22Rv1 (cell line): ENCODE results near the gene ARSK.
"Not testable (repeated sequence)": the region's sequence is repeated elsewhere in the genome, so short reads cannot be mapped to it uniquely, and the experiment has no call there.

Experiments used
- H3K27ac ChIP-seq: fragments of 450-650 bp; 2 replicates; pipeline ENCODE4 v1.5.1; 2017
- CTCF ChIP-seq: fragments of 450-650 bp; IDR thresholded peaks from 2 replicates; pipeline ENCODE4 v1.5.1; 2017; ENCODE audit warnings: mild to moderate bottlenecking
- ZFX ChIP-seq: fragments of 450-650 bp; IDR thresholded peaks from 2 replicates; pipeline ENCODE4 v1.6.1; 2017; ENCODE audit warnings: antibody characterized with exemption, borderline replicate concordance

ARSK gene

GRCh38 chr5:95631255-95631958 is 76.5 kb downstream of the ARSK start:
- TF ChIP-seq CTCF = no peak
- TF ChIP-seq ZFX = no peak

GRCh38 chr5:95631991-95632675 is 77.2 kb downstream of the ARSK start:
- TF ChIP-seq CTCF (no peak), ZFX (no peak)
- H3K27ac ChIP-seq = no peak overlapping the region

More at GRCh38 chr5:95631255-95631958, 76.5 kb downstream of the ARSK start:
- no peak overlapping the region for H3K27ac ChIP-seq

- not testable (repeated sequence) for H3K27ac ChIP-seq
Measured at GRCh38 chr5:95632942-95633341, 78.0 kb downstream of the ARSK start.

- TF ChIP-seq ZFX (no peak), CTCF (no peak)
- no peak overlapping the region for H3K27ac ChIP-seq
Measured at GRCh38 chr5:95633671-95634070, 78.8 kb downstream of the ARSK start.

- TF ChIP-seq CTCF = no peak
- no peak for TF ChIP-seq ZFX
- no peak overlapping the region for H3K27ac ChIP-seq
Measured at GRCh38 chr5:95634081-95634480, 79.2 kb downstream of the ARSK start.

GRCh38 chr5:95638632-95639031 is 83.7 kb downstream of the ARSK start:
- TF ChIP-seq CTCF = no peak
- TF ChIP-seq ZFX = no peak

GRCh38 chr5:95641741-95642220 is 86.9 kb downstream of the ARSK start:
- peak overlapping the region; percentile 86 for H3K27ac ChIP-seq
- TF ChIP-seq ZFX (no peak), CTCF (no peak)

More at GRCh38 chr5:95638632-95639031, 83.7 kb downstream of the ARSK start:
- no peak overlapping the region for H3K27ac ChIP-seq
